Fibroblast of lung (primary cell): ENCODE measurements around the gene KIAA1671. TPM values are rescaled to one million over a fixed set of nuclear protein-coding genes. Genes with fewer than 3 reads are reported as not detected.

Experiments
- DNase-seq, 2 donors: peaks; one replicate each; pipeline versions ENCODE4 v3.0.0 to v3.0.0-alpha.2; 2010; ENCODE audit warnings: low read depth in 2 of 2
- H2AFZ ChIP-seq: 2 replicates; pipeline ENCODE4 v1.5.1; 2012; ENCODE audit warnings: low read length, control low read depth, inconsistent platforms
- H3K27ac ChIP-seq: 2 replicates; pipeline ENCODE4 v1.5.1; 2011; ENCODE audit warnings: low read length, control low read depth; ENCODE audit not compliant: insufficient read depth
- H3K27me3 ChIP-seq: 2 replicates; pipeline ENCODE4 v1.5.1; 2011; ENCODE audit warnings: mild to moderate bottlenecking, low read length; ENCODE audit not compliant: control insufficient read depth, insufficient read depth
- H3K36me3 ChIP-seq: 2 replicates; pipeline ENCODE4 v1.5.1; 2011; ENCODE audit warnings: low read length; ENCODE audit not compliant: control insufficient read depth, insufficient read depth
- H3K4me1 ChIP-seq: 2 replicates; pipeline ENCODE4 v1.5.1; 2011; ENCODE audit warnings: low read length; ENCODE audit not compliant: control insufficient read depth, insufficient read depth; ENCODE audit errors: extremely low read depth
- H3K4me2 ChIP-seq: 2 replicates; pipeline ENCODE4 v1.5.1; 2011; ENCODE audit warnings: low read length, control low read depth; ENCODE audit not compliant: insufficient read depth; ENCODE audit errors: extremely low read depth
- H3K4me3 ChIP-seq, 4 experiments: fragments of 200-600 bp in 1 of 4; sonication (generic) in 1 of 4; replicated peaks in 1 of 4; 2 replicates each; pipeline ENCODE4 v1.5.1; 2011 to 2016; ENCODE audit warnings: low read length in 4 of 4, low read depth in 3 of 4, mild to moderate bottlenecking in 3 of 4, control low read depth in 2 of 4, inconsistent platforms in 1 of 4, mixed read lengths in 1 of 4; ENCODE audit not compliant: insufficient read depth in 1 of 4; ENCODE audit errors: control extremely low read depth in 1 of 4
- H3K79me2 ChIP-seq: 2 replicates; pipeline ENCODE4 v1.5.1; 2012; ENCODE audit warnings: mild to moderate bottlenecking, low read length, inconsistent platforms; ENCODE audit not compliant: control insufficient read depth, insufficient read depth
- H3K9ac ChIP-seq: 2 replicates; pipeline ENCODE4 v1.5.1; 2011; ENCODE audit warnings: mild to moderate bottlenecking, low read length, control low read depth; ENCODE audit not compliant: insufficient read depth
- H3K9me3 ChIP-seq: 2 replicates; pipeline ENCODE4 v1.5.1; 2012; ENCODE audit warnings: low read depth, low read length; ENCODE audit not compliant: control insufficient read depth, insufficient read depth
- H4K20me1 ChIP-seq: 2 replicates; pipeline ENCODE4 v1.5.1; 2011; ENCODE audit warnings: low read length; ENCODE audit not compliant: control insufficient read depth, insufficient read depth; ENCODE audit errors: extremely low read depth
- EZH2 ChIP-seq: IDR thresholded peaks from 2 replicates; pipeline ENCODE4 v1.5.1; 2012; ENCODE audit warnings: low read length, control low read depth, mild to moderate bottlenecking; ENCODE audit errors: missing control alignments
- polyA plus RNA-seq, 2 donors: library from polyadenylated mRNA; depleted of rRNA in 1 of 2; stranded (reverse) in 1 of 2; unstranded in 1 of 2; fragments of >200 nt; gene quantifications; 2 replicates each; pipeline ENCODE4 v1.2.1, GENCODE V29; 2011 to 2012; ENCODE audit warnings: missing spikeins in 1 of 2
- total RNA-seq: library from RNA; depleted of rRNA; stranded (reverse); fragments of >200 nt; gene quantifications from 2 replicates; pipeline ENCODE4 v1.2.1, GENCODE V29; 2014
- TF ChIP-seq, protein P1 (sequence below), 2 donors: IDR thresholded peaks in 1 of 2; conservative IDR thresholded peaks in 1 of 2; 1 replicate in 1 of 2; 2 replicates in 1 of 2; pipeline ENCODE4 v1.5.1; 2011 to 2012; ENCODE audit warnings: low read length in 2 of 2, control low read depth in 1 of 2, inconsistent platforms in 1 of 2, low read depth in 1 of 2, mild to moderate bottlenecking in 1 of 2

KIAA1671 gene
- total and polyA plus RNA-seq, 2 donors (not counting 1 experiment from before 2014, with no cell fraction given), result 0.34 to 1.3 TPM

DNA sequence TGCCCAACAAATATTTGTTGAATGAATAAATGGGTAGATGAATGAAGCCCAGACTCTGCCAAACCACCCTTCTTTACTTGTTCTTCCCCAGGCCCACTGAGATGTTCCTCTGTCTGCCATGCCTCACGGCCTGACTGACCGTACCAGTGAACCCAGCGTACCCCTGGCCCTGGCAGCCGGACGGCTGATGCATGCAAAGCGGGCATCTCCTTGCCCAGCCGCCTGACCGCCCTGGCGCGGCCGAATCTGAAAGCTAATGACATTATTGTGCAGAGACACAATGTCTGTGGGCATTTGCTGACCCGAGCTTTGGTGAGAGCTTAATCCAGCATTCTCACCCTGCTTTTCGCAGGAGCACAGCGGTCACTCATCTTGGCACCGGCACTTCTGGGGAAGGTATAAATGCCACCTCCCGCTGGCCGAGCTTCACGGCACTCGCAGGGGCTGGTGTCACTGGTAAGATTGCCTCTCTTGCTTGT lies 266.7 kb downstream of the KIAA1671 start, which contains the start of gene CRYBB2:
Gene CRYBB2 (plus strand): TSS at position 429 of the 479 bp plus-strand sequence. CDS start 1,791 bp downstream, outside the sequence.
- H3K4me3 ChIP-seq, result no peak within 1 kb of the TSS
- no peaks in the 10 kb centered on the region for H3K27me3 ChIP-seq
- H3K36me3 ChIP-seq, result no peaks in the 10 kb centered on the region
- H3K4me2 ChIP-seq, result no peak within 1 kb of the TSS
- no peak for DNase-seq
- no peaks in the 10 kb centered on the region for H3K79me2 ChIP-seq
- no peak within 1 kb of the TSS for H2AFZ ChIP-seq
- no peak within 1 kb of the TSS for H3K27ac ChIP-seq
- no peaks in the 10 kb centered on the region for H3K4me1 ChIP-seq
- no peaks in the 10 kb centered on the region for H3K9me3 ChIP-seq
- no peak within 1 kb of the TSS for H3K9ac ChIP-seq
- H4K20me1 ChIP-seq, result no peaks in the 10 kb centered on the region
- TF ChIP-seq EZH2, result no peak
- TF ChIP-seq, protein P1, sequence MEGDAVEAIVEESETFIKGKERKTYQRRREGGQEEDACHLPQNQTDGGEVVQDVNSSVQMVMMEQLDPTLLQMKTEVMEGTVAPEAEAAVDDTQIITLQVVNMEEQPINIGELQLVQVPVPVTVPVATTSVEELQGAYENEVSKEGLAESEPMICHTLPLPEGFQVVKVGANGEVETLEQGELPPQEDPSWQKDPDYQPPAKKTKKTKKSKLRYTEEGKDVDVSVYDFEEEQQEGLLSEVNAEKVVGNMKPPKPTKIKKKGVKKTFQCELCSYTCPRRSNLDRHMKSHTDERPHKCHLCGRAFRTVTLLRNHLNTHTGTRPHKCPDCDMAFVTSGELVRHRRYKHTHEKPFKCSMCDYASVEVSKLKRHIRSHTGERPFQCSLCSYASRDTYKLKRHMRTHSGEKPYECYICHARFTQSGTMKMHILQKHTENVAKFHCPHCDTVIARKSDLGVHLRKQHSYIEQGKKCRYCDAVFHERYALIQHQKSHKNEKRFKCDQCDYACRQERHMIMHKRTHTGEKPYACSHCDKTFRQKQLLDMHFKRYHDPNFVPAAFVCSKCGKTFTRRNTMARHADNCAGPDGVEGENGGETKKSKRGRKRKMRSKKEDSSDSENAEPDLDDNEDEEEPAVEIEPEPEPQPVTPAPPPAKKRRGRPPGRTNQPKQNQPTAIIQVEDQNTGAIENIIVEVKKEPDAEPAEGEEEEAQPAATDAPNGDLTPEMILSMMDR (conservative IDR thresholded peaks at IDR 0.05 in 1 of 2, IDR thresholded peaks at IDR 0.05 in 1 of 2; ENCODE audit: low read depth in 1 of 2, low read length in 2 of 2), result no peak

DNA sequence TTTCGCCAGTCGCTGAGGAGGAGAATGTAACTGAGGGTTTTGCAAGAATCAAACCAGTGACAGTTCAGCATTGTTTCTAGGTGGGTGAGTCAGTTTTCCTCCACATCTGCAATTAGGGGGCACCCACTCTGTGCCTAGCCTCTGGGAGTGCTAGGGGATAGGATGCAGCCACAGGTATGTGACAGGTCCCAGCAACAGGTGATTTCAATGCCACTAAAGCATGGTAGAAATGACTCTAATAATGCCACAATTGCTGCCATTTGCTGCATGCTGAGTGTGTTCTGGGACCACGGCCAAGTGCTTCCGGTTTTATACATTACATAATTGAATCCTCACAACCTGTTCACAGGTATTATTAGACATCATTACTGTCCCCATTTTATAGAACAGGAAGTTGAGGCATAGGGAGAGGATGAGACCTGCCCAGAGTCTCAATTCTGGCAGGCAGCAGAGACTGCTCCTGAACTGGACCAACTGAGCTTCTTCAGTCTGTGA lies 267.5 kb downstream of the KIAA1671 start:
- H3K9ac ChIP-seq, result no peak overlapping the region
- no peak overlapping the region for H2AFZ ChIP-seq
- no peaks in the 10 kb centered on the region for H4K20me1 ChIP-seq
- H3K4me2 ChIP-seq, result no peak overlapping the region
- no peaks in the 10 kb centered on the region for H3K9me3 ChIP-seq
- DNase-seq, result no peak
- H3K4me3 ChIP-seq, result no peak overlapping the region
- H3K27ac ChIP-seq, result no peak overlapping the region
- no peaks in the 10 kb centered on the region for H3K79me2 ChIP-seq
- TF ChIP-seq, protein P1 (conservative IDR thresholded peaks at IDR 0.05 in 1 of 2, IDR thresholded peaks at IDR 0.05 in 1 of 2; ENCODE audit: low read depth in 1 of 2, low read length in 2 of 2), result no peak
- no peak for TF ChIP-seq EZH2
- no peaks in the 10 kb centered on the region for H3K27me3 ChIP-seq
- no peaks in the 10 kb centered on the region for H3K36me3 ChIP-seq
- H3K4me1 ChIP-seq, result no peaks in the 10 kb centered on the region

DNA sequence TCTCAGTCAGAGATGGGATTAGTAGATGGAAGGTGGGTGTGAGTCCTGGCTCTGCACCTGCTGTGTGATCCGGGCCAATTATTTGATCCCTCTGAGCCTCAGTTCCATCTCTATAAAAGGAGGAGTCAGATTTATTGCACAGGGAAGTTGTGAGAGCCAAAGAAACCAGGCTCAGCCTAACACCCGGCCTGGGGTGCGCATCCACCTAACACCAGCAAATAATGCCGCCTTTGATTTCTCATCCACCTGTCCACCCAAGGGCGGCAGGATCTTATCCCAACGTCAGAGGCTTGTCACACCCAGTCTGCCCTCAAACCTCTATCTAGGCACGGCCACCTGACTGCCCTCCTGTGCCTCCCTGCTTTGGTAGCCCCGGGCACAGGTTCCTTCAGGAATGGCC lies 269.3 kb downstream of the KIAA1671 start:
- Histone ChIP-seq H3K4me2 (no peak overlapping the region), H3K9me3 (no peaks in the 10 kb centered on the region), H3K4me1 (no peaks in the 10 kb centered on the region), H2AFZ (no peak overlapping the region), H4K20me1 (no peaks in the 10 kb centered on the region), H3K36me3 (no peaks in the 10 kb centered on the region), H3K79me2 (no peaks in the 10 kb centered on the region), H3K9ac (no peak overlapping the region), H3K4me3 (no peak overlapping the region), H3K27me3 (no peaks in the 10 kb centered on the region), H3K27ac (no peak overlapping the region)
- no peak for DNase-seq
- TF ChIP-seq, protein P1 (conservative IDR thresholded peaks at IDR 0.05 in 1 of 2, IDR thresholded peaks at IDR 0.05 in 1 of 2; ENCODE audit: low read depth in 1 of 2, low read length in 2 of 2), result no peak
- TF ChIP-seq EZH2, result no peak
